ENCODE measurements around the gene CIP2A.
"Not testable (repeated sequence)": the region's sequence is repeated elsewhere in the genome, so short reads cannot be mapped to it uniquely, and the experiment has no call there.

Gene CIP2A

GRCh38 chr3:108589081-108589997 is at the start of gene CIP2A, which contains the start of gene DZIP3:
Gene CIP2A (minus strand): TSS chr3:108589438. CDS start chr3:108589375, 63 bp downstream.
Gene DZIP3 (plus strand): TSS chr3:108589722. CDS start chr3:108605407, 15,685 bp downstream.
- peak; percentile 86 for DNase-seq (ENCODE audit: insufficient read length, low spot score)
- FAIRE-seq, result peak; percentile 31

GRCh38 chr3:108629974-108630373 is 40.7 kb upstream of the CIP2A start:
- no peak for FAIRE-seq
- no peak for DNase-seq (ENCODE audit: insufficient read length, low spot score)

GRCh38 chr3:108623504-108623903 is 34.3 kb upstream of the CIP2A start:
- DNase-seq (ENCODE audit: insufficient read length, low spot score) (no peak), FAIRE-seq (no peak)

- FAIRE-seq (no peak), DNase-seq (ENCODE audit: insufficient read length, low spot score) (no peak)
Measured at GRCh38 chr3:108620250-108620649, 31.0 kb upstream of the CIP2A start.

- not testable (repeated sequence) for DNase-seq (ENCODE audit: insufficient read length, low spot score); FAIRE-seq
Measured at GRCh38 chr3:108616090-108616489, 26.9 kb upstream of the CIP2A start.

GRCh38 chr3:108610651-108611050 is 21.4 kb upstream of the CIP2A start:
- no peak for DNase-seq (ENCODE audit: insufficient read length, low spot score)
- FAIRE-seq, result no peak

- FAIRE-seq (no peak), DNase-seq (ENCODE audit: insufficient read length, low spot score) (no peak)
Measured at GRCh38 chr3:108608750-108609149, 19.5 kb upstream of the CIP2A start.

- FAIRE-seq, result no peak
- no peak for DNase-seq (ENCODE audit: insufficient read length, low spot score)
Measured at GRCh38 chr3:108605491-108605890, 16.3 kb upstream of the CIP2A start.

GRCh38 chr3:108605028-108605427 is 15.8 kb upstream of the CIP2A start:
- FAIRE-seq (no peak), DNase-seq (ENCODE audit: insufficient read length, low spot score) (no peak)

GRCh38 chr3:108603691-108604090 is 14.5 kb upstream of the CIP2A start:
- DNase-seq (ENCODE audit: insufficient read length, low spot score), result no peak
- no peak for FAIRE-seq

- no peak for FAIRE-seq
- DNase-seq (ENCODE audit: insufficient read length, low spot score), result no peak
Measured at GRCh38 chr3:108602935-108603294, 13.7 kb upstream of the CIP2A start.

- FAIRE-seq, result no peak
- DNase-seq (ENCODE audit: insufficient read length, low spot score), result no peak
Measured at GRCh38 chr3:108602249-108602934, 13.2 kb upstream of the CIP2A start.

GRCh38 chr3:108599677-108600409 is 10.6 kb upstream of the CIP2A start:
- FAIRE-seq (no peak), DNase-seq (ENCODE audit: insufficient read length, low spot score) (no peak)

GRCh38 chr3:108598375-108598774 is 9.1 kb upstream of the CIP2A start:
- DNase-seq (ENCODE audit: insufficient read length, low spot score) (no peak), FAIRE-seq (no peak)

GRCh38 chr3:108595321-108595720 is 6.1 kb upstream of the CIP2A start:
- FAIRE-seq (no peak), DNase-seq (ENCODE audit: insufficient read length, low spot score) (no peak)

- FAIRE-seq, result no peak
- DNase-seq (ENCODE audit: insufficient read length, low spot score), result no peak
Measured at GRCh38 chr3:108590460-108590859, 1.2 kb upstream of the CIP2A start.

- DNase-seq (ENCODE audit: insufficient read length, low spot score), result no peak
- no peak for FAIRE-seq
Measured at GRCh38 chr3:108589998-108590323, 723 bp upstream of the CIP2A start.

- no peak for DNase-seq (ENCODE audit: insufficient read length, low spot score)
- FAIRE-seq, result no peak
Measured at GRCh38 chr3:108588601-108589000, 637 bp downstream of the CIP2A start.

GRCh38 chr3:108578064-108578463 is 11.2 kb downstream of the CIP2A start:
- FAIRE-seq, result no peak
- no peak for DNase-seq (ENCODE audit: insufficient read length, low spot score)

- DNase-seq (ENCODE audit: insufficient read length, low spot score), result no peak
- FAIRE-seq, result no peak
Measured at GRCh38 chr3:108569336-108569735, 19.9 kb downstream of the CIP2A start.

GRCh38 chr3:108566599-108566998 is 22.6 kb downstream of the CIP2A start:
- DNase-seq (ENCODE audit: insufficient read length, low spot score) (no peak), FAIRE-seq (no peak)
